ENCODE results near the gene UBE2D1.
"Not testable (repeated sequence)": the region's sequence is repeated elsewhere in the genome, so short reads cannot be mapped to it uniquely, and the experiment has no call there.

UBE2D1 gene

DNA sequence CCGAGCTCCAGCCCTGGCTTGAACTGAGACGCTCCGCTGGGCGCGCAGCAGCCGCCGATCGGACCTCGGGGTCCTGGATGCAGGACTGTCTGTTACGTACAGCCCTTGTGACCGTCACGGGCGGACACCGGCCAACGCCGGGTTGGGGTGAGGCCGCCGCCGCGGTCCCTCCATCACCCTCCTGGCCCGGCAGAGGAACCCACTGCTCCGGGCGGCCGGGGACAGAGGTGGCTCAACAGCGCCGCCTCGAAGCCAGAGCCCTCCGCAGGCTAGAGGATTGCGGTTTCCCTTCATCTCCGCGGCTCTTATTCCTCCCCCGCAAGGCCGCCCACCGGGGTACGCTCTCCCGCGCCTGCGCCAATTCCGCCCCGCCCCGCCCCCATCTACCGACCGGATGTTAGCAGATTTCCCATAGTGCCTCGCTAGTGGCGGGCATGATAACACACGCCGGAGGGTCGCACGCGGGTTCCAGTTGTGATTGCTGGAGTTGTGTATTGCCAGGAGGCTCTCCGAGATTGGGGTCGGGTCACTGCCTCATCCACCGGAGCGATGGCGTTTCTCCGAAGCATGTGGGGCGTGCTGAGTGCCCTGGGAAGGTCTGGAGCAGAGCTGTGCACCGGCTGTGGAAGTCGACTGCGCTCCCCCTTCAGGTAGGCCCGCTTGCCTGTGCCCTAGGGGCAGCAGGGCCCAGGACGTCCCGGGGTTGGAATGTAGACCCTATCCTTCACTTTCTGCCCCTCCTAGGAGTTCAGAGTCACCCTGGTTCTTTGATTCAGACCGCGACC, 50.4 kb downstream of the UBE2D1 start, which contains the start of gene TFAM:
TSS of gene TFAM (plus strand) at position 412 of the 785 bp plus-strand sequence. CDS start at position 550, 138 bp downstream.
- DNase-seq (ENCODE audit: low spot score in 2 of 2) (peak; percentile 94 to 99), ATAC-seq (peak; percentile 96)
- no peaks in the 10 kb centered on the region for H3K9me3 Mint-ChIP-seq
- peaks cover 37% of the 10 kb centered on the region for H3K4me1 Mint-ChIP-seq
- H3K4me3 Mint-ChIP-seq, result peak within 1 kb of the TSS; percentile 100
- peaks cover 54% of the 10 kb centered on the region for H3K36me3 Mint-ChIP-seq
- peak within 1 kb of the TSS; percentile 98 for H3K27ac Mint-ChIP-seq

DNA sequence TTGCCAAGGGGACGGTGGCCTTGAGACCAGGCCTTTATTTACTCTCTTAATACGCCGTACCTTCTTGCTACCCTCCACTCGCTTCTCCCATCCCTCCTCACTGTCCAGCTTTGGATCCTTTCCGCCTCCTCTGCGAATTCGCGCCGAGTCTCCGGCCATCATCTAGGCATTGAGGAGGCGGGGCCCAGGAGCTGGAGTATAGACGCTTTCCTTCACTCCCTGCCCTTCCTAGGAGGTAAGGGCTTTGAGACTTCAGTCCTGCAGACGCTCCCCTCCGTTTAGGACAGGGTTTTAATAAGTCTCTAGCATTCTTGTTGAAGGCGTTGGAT, 50.9 kb downstream of the UBE2D1 start:
- Mint-ChIP-seq H3K27ac (peak overlapping the region; percentile 98), H3K9me3 (no peaks in the 10 kb centered on the region), H3K4me3 (peak overlapping the region; percentile 100), H3K36me3 (peaks cover 59% of the 10 kb centered on the region), H3K4me1 (peaks cover 38% of the 10 kb centered on the region)
- ATAC-seq, result peak; percentile 24
- peak in 1 of 2 donors; percentile 6 for DNase-seq (ENCODE audit: low spot score in 2 of 2)

DNA sequence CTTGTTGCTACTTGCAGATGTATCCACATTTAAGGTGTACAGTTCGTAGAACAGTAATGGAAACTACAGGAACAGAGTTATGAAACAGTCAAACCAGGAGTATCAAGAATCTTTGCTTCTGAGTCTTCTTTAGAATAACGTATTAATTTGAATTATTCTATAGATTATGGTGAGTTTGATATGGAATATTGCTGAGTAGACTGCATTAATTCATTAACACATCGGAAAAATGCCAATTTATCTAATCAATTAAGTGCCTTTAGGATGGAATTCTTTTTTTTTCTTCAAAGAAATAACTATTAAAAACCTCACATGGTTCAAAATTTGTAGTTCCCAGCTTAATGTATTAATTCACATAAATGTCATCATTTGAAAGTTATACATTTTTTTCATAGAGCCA, 54.2 kb downstream of the UBE2D1 start:
- peaks cover 41% of the 10 kb centered on the region for H3K4me1 Mint-ChIP-seq
- H3K9me3 Mint-ChIP-seq, result no peaks in the 10 kb centered on the region
- H3K4me3 Mint-ChIP-seq, result no peak overlapping the region
- DNase-seq (ENCODE audit: low spot score in 2 of 2) (no peak), ATAC-seq (no peak)
- peaks cover 92% of the 10 kb centered on the region for H3K36me3 Mint-ChIP-seq
- H3K27ac Mint-ChIP-seq, result peak overlapping the region; percentile 68

DNA sequence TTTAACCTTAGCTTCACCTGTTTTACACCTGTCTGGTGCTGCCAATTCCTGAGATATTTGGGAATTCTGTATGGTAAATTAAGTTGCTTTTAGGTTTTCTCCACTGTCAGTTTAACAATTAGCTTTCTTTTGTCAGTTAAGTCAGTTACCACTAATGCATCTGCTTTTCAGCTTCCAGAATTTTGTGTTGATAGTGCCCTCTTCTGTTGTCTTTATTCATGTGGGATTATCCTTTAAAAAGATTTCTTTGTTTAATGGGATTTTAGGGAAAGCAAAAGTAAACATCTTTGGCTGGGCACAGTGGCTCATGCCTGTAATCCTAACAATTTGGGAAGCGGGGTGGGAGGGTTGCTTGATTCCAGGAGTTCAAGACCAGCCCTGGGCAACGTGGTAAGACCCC, 58.5 kb downstream of the UBE2D1 start:
- ATAC-seq, result no peak
- no peak overlapping the region for H3K4me3 Mint-ChIP-seq
- H3K36me3 Mint-ChIP-seq, result peaks cover 100% of the 10 kb centered on the region
- H3K27ac Mint-ChIP-seq, result no peak overlapping the region
- no peaks in the 10 kb centered on the region for H3K9me3 Mint-ChIP-seq
- no peak for DNase-seq (ENCODE audit: low spot score in 2 of 2)
- H3K4me1 Mint-ChIP-seq, result peaks cover 19% of the 10 kb centered on the region

DNA sequence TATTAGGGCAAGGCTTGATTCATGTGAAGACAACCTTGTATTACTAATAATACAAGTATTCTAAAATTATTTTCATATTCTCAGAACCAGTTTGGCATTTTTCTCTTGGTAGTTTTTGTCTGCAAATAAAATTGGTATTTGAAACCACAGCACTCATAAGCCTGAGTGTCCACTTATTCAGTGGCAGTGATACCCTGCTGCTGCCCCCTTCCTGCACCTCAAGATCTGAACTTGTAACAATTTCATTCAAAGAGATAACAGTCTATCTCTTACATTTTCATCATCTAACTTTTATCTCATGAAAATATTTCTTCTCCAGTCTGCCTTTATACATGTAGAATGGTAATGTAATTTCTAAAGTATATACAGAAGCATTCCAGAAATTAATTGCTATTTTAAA, 59.7 kb downstream of the UBE2D1 start:
- H3K36me3 Mint-ChIP-seq, result peaks cover 88% of the 10 kb centered on the region
- no peak overlapping the region for H3K4me3 Mint-ChIP-seq
- ATAC-seq (no peak), DNase-seq (ENCODE audit: low spot score in 2 of 2) (no peak)
- peaks cover 17% of the 10 kb centered on the region for H3K4me1 Mint-ChIP-seq
- no peaks in the 10 kb centered on the region for H3K9me3 Mint-ChIP-seq
- H3K27ac Mint-ChIP-seq, result no peak overlapping the region

DNA sequence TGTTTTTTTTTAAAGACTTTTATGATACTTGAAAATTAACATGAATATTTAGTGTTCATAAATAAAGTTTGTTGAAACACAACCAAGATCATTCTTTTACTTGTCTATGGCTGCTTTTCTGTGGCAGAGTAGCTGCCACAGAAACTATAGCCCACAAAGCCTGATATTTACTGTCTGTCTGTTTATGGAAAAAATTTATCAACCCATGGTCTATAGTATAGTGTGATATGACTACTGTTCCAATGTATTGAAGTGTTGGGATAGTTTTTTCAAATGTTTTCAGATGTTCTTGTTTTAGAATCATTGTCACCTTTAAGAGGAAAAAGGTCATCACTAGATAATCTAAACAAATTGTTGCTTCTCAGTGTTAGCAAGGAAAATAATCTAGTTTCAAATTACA, 61.3 kb downstream of the UBE2D1 start:
- ATAC-seq (peak; percentile 42), DNase-seq (ENCODE audit: low spot score in 2 of 2) (no peak)
- no peak overlapping the region for H3K27ac Mint-ChIP-seq
- H3K9me3 Mint-ChIP-seq, result no peaks in the 10 kb centered on the region
- H3K36me3 Mint-ChIP-seq, result peaks cover 72% of the 10 kb centered on the region
- peaks cover 10% of the 10 kb centered on the region for H3K4me1 Mint-ChIP-seq
- no peak overlapping the region for H3K4me3 Mint-ChIP-seq

DNA sequence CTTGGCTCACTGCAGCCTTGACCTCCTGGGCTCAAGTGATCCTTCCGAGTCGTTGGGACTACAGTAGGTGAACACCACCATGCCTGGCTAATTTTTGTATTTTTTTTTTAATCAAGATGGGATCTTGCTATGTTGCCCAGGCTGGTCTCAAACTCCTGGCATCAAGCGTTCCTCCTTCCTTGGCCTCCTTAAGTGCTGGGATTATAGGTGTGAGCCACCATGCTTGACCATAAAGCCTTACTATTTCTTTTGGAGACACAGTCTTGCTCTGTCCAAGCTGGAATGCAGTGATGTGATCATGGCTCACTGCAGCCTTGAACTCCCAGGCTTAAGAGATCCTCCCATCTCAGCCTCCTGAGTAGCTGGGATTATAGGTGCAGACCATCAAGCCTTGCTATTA, 63.0 kb downstream of the UBE2D1 start:
- H3K4me1 Mint-ChIP-seq, result no peaks in the 10 kb centered on the region
- DNase-seq (ENCODE audit: low spot score in 2 of 2), result no peak
- no peaks in the 10 kb centered on the region for H3K9me3 Mint-ChIP-seq
- no peak overlapping the region for H3K4me3 Mint-ChIP-seq
- ATAC-seq, result no peak
- peaks cover 54% of the 10 kb centered on the region for H3K36me3 Mint-ChIP-seq
- no peak overlapping the region for H3K27ac Mint-ChIP-seq

DNA sequence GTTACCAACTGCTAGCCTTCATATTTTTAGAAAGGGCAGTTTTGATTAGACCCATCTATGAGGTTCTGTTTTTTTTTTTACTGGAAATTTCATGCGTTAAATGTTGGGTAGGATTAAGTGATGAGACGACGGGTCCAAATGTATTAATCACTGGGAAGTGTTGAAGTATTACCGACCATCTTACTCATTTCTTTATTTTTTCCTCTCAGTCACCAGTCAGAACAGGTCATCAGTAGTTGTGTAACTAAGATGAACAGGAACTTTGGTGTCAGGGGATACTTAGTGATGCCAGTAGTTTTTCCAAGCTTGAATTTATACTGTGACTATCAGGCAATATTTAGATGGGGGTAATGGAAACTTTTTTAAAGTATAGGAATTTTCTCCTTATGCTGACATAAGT, 64.6 kb downstream of the UBE2D1 start:
- Mint-ChIP-seq H3K27ac (no peak overlapping the region), H3K4me3 (no peak overlapping the region), H3K4me1 (no peaks in the 10 kb centered on the region), H3K9me3 (no peaks in the 10 kb centered on the region), H3K36me3 (peaks cover 39% of the 10 kb centered on the region)
- ATAC-seq (no peak), DNase-seq (ENCODE audit: low spot score in 2 of 2) (no peak)

DNA sequence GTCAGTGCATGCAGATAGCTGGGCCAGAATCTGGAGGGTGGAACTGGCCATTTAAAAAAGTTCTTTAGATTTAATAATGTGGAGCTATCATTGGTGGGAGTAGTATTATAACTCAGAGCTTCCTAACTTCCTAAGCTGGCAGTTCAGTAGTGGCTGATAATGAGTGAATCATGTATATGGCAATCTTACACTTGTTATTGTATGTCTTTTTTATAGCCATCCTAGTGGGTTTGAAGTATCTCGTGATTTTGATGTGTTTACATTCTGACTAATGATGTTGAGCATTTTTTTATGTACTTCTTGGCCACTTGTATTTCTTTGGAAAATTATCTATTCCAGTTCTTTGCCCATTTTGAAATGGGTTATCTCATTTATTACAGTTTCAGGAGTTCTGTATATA, 65.8 kb downstream of the UBE2D1 start:
- Mint-ChIP-seq H3K27ac (no peak overlapping the region), H3K4me1 (no peaks in the 10 kb centered on the region), H3K36me3 (peaks cover 27% of the 10 kb centered on the region), H3K4me3 (no peak overlapping the region), H3K9me3 (no peaks in the 10 kb centered on the region)
- DNase-seq (ENCODE audit: low spot score in 2 of 2) (no peak), ATAC-seq (no peak)

DNA sequence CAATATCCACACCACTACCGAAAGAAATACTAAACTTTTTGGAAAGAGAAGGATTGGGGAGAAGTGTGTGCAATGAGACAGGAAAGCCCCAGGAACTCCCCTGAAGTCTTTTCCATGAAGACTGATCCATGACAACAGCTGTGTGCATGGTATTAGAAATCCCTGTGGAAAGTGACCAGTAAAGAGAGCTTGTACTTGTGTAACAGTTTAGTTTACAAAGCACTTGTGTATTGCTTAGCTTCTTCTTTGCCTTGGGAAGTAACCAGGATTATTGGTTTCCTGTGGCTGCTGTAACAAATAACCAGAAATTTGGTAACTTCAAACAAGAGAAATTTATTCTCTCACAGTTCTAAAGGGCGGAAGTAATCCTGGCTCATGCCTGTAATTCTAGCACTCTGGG, 69.2 kb downstream of the UBE2D1 start:
- H3K27ac Mint-ChIP-seq, result no peak overlapping the region
- H3K4me1 Mint-ChIP-seq, result no peaks in the 10 kb centered on the region
- no peaks in the 10 kb centered on the region for H3K36me3 Mint-ChIP-seq
- no peaks in the 10 kb centered on the region for H3K9me3 Mint-ChIP-seq
- DNase-seq (ENCODE audit: low spot score in 2 of 2) (no peak), ATAC-seq (no peak)
- H3K4me3 Mint-ChIP-seq, result no peak overlapping the region

DNA sequence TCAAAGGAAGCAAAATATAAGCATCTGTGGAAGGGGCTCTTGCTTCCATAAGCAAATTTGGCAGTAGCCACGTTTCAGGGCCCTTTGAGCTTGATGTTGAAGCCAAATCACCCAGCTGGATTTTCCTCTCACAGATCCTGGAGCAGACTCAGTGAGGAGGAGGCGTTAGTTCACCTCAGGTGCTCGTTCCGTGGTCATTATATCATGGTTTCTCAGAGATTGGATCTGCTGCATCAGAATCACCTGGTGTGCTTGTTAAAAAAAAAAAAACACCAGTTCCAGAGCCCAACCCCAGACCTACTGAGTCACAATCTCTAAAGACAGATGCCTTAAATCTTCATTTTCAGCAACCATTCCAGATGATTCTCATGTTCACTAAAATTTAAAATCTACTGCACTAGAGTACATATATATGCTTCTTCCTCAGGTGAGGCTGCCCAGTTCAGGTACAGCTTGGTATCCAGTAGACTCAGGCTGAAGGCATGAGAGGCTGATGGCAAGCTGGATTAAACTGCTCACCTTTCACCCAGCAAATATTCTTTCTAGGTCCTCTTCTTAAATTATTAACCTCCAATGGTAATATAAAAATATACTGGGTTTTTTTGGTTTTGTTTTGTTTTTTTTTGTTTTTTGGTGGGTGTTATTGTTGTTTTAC, 75.3 kb downstream of the UBE2D1 start:
- no peaks in the 10 kb centered on the region for H3K4me1 Mint-ChIP-seq
- no peaks in the 10 kb centered on the region for H3K9me3 Mint-ChIP-seq
- no peaks in the 10 kb centered on the region for H3K36me3 Mint-ChIP-seq

DNA sequence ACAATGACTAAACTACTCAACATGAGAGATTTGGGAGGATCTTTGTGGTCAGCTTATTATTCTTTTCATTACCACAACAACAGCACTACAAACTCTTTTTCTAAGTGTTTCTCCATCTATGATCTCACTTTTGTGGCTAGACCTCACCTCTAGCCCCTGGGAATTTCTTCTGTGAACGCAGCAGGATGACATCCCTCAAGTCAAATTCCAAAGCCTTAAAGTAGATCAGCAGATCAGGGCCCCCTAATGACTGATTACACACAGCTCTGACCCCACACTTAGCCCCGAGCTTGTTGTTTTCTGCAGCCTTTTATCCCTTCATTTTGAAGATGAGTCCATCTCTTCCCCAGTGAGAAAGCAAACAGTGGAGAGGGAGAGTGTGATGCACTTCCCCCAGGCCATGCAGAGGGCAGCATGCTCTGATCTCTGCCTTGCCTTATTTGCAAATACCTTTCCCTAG, 77.7 kb downstream of the UBE2D1 start:
- Mint-ChIP-seq H3K36me3 (no peaks in the 10 kb centered on the region), H3K4me1 (no peaks in the 10 kb centered on the region), H3K4me3 (no peak overlapping the region), H3K27ac (no peak overlapping the region), H3K9me3 (no peaks in the 10 kb centered on the region)
- DNase-seq (ENCODE audit: low spot score in 2 of 2), result no peak
- ATAC-seq, result no peak

More for the DNA sequence above, 75.3 kb downstream of the UBE2D1 start:
- DNase-seq (ENCODE audit: low spot score in 2 of 2), result no peak
- Mint-ChIP-seq H3K27ac (no peak overlapping the region), H3K4me3 (no peak overlapping the region)
- ATAC-seq, result no peak

DNA sequence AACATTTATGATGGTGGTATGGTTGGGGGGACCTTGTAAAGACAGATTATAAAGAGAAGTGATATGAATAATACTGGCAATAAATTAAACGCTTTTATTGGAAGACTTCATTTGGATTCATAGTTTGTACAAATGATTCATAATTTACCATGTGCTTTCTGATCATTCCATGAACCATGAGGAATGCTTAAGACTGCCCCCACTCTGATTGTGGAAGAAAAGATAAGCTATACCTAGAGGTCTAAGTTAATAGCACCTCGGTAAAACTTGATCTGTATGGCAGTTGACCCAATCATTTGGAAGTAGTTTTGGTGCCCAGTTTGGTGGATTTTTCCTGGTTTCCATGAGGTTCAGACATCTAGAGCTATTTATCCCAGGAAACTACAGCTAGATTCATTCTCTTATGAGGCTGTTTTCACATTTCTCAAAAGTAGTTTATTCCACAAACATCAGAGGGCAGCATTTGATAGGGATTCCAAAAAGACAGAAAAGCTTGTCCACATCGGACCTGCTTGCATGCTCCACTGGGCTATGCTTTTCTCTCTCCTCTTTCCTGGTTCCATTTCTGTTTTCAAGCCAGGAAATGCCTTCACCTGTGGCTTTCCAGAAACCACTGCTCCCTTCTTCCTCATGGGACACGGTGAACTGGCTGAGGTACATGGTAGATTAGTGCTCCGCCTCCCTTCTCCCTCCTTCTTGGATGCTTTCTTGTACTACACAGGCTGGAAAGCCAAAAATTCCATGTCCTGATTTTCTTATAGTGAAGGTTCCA, 79.7 kb downstream of the UBE2D1 start:
- no peaks in the 10 kb centered on the region for H3K9me3 Mint-ChIP-seq
- no peak overlapping the region for H3K4me3 Mint-ChIP-seq
- H3K36me3 Mint-ChIP-seq, result no peaks in the 10 kb centered on the region
- H3K27ac Mint-ChIP-seq, result no peak overlapping the region
- DNase-seq (ENCODE audit: low spot score in 2 of 2) (no peak), ATAC-seq (no peak)
- no peaks in the 10 kb centered on the region for H3K4me1 Mint-ChIP-seq

DNA sequence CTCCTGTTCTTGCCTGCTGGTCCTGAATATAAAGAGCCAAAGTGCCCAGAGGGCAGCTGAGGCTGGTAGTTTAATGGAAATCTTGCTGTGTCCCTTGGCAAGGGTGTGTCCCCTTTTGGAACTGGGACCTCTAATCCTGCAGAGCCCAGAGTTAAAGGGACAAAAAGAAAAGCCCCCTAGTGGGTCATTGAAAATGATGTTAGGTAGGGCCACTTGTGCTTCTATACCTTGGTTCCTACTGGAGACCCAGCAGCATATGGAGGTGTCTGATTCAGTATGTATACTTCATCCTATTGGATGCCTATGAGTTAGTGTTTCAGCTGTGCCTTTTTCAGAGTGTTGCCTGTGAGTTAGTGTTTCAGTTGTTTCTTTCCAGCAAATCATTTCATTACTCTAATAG, 81.0 kb downstream of the UBE2D1 start:
- no peak overlapping the region for H3K4me3 Mint-ChIP-seq
- no peaks in the 10 kb centered on the region for H3K9me3 Mint-ChIP-seq
- no peaks in the 10 kb centered on the region for H3K4me1 Mint-ChIP-seq
- H3K27ac Mint-ChIP-seq, result no peak overlapping the region
- no peak for DNase-seq (ENCODE audit: low spot score in 2 of 2)
- H3K36me3 Mint-ChIP-seq, result no peaks in the 10 kb centered on the region
- ATAC-seq, result no peak

DNA sequence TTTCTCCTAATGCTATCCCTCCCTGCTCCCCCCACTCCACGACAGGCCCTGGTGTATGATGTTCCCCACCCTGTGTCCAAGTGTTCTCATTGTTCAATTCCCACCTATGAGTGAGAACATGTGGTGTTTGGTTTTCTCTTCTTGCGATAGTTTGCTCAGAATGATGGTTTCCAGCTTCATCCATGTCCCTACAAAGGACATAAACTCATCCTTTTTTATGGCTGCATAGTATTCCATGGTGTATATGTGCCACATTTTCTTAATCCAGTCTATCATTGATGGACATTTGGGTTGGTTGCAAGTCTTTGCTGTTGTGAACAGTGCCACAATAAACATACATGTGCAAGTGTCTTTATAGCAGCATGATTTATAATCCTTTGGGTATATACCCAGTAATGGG, 83.1 kb downstream of the UBE2D1 start:
- not testable (repeated sequence) for DNase-seq (ENCODE audit: low spot score in 2 of 2); H3K36me3 Mint-ChIP-seq; H3K4me3 Mint-ChIP-seq; ATAC-seq; H3K4me1 Mint-ChIP-seq; H3K9me3 Mint-ChIP-seq; H3K27ac Mint-ChIP-seq

Data from stimulated activated effector memory CD8-positive, alpha-beta T cell treated with anti-CD3 and anti-CD28 coated beads, Interleukin-12 subunit alpha, Interleukin-12 subunit beta, amount 100 ng/mL, for 72 hours (primary cell).